GM12892 (cell line): ENCODE measurements around the gene ANK3.
"Not testable (repeated sequence)": the region's sequence is repeated elsewhere in the genome, so short reads cannot be mapped to it uniquely, and the experiment has no call there.

Source experiments
- DNase-seq: peaks from one replicate; pipeline ENCODE4 v3.0.0; 2011; ENCODE audit not compliant: insufficient read length
- FAIRE-seq: peaks from 2 replicates; lab custom pipeline; 2011; peaks lifted over from hg19 to GRCh38; lab: Jason Lieb, UNC
- POLR2A ChIP-seq: IDR thresholded peaks from 2 replicates; pipeline ENCODE4 v1.6.1; 2011; ENCODE audit warnings: low read depth, low read length, control low read depth
- POLR2AphosphoS5 ChIP-seq: IDR thresholded peaks from 2 replicates; pipeline ENCODE4 v1.6.1; 2011; ENCODE audit warnings: low read depth, low read length, control low read depth
- TAF1 ChIP-seq: IDR thresholded peaks from 2 replicates; pipeline ENCODE4 v1.6.1; 2011; ENCODE audit warnings: low read depth, mild to moderate bottlenecking, control low read depth, low read length, borderline replicate concordance

ANK3 gene

DNA sequence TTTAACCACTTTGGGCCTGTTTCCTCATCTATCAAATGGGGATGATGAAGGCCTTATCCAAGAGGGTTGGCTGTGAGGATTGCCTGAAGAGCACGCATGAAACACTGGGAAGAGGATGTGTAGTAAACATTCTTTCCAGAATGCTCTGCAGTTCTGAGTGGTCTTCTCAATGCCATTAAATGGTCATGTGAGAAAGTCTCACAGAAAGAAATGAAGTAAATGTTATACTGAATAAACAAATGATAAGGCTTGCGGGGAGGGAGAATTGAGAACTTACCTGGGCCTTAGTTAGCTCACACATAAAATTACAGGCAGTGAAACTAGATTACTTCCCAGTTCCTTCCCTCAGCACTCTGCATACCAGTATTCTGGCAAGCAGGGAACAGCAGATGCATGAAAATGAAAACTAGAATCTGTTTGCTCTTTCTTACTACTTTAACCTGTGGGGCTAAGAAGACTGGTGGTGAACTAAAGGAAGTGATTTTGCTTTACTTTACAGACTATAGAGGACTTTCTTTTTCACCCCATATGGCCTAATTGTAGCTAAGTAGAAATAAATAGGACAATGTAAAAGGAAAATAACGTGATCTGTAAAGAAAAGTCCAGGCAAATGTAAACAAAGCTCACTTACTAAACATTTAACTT is 348.1 kb downstream of the ANK3 start:
- DNase-seq (no peak), FAIRE-seq (no peak)
- TF ChIP-seq POLR2A (no peak), TAF1 (no peak), POLR2AphosphoS5 (no peak)

GRCh38 chr10:60040014-60040662 is 349.5 kb downstream of the ANK3 start:
- TF ChIP-seq POLR2AphosphoS5: no peak
- FAIRE-seq: no peak
- no peak for DNase-seq

GRCh38 chr10:60035984-60036383 is 353.7 kb downstream of the ANK3 start:
- no peak for FAIRE-seq
- no peak for DNase-seq
- TF ChIP-seq POLR2A (no peak), POLR2AphosphoS5 (no peak), TAF1 (no peak)

GRCh38 chr10:60035375-60035774 is 354.3 kb downstream of the ANK3 start:
- not testable (repeated sequence) for DNase-seq, FAIRE-seq

DNA sequence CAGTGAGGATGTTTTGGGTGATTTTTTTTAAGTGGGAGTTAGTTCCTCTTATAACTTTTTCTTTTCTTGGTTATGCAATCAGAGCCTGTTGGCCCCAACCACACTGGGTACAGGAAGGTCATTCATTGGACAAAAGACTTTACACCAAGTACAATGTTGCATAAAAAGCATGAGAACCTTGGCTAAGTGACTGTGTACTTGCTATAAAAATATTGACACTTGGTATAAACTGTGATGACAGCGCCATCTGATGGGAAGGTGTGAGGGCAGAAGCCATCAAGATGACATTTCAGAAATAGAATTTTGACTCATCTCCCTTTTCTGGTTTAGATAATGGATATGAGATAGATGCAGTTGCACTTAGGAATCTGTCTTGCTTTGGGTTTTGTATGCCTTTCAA is 357.0 kb downstream of the ANK3 start:
- DNase-seq (no peak), FAIRE-seq (peak; percentile 74)
- TF ChIP-seq TAF1 (no peak), POLR2A (no peak), POLR2AphosphoS5 (no peak)

- DNase-seq (no peak), FAIRE-seq (no peak)
- no peak for TF ChIP-seq TAF1
- no peak for TF ChIP-seq POLR2AphosphoS5
- TF ChIP-seq POLR2A: no peak
Observed at GRCh38 chr10:60031664-60032063, 358.0 kb downstream of the ANK3 start.

DNA sequence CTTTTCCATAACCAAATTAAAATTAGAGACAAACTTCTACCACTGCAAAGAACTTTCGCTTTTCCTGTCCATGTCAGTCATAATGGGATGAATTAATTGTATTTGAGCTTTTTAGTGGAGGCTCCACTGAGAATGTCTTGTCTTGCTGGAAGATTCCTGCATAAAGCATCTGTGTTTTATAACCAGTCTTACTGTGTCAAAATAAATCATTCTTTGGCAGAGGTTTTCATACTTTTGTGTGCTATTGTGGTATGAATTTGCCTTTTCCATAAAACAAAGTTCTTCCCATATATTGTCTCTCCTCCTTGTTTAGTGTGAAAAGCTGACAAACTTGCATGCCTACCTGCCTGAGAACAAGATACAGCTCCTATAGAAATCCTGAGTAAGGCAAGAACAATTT is 358.5 kb downstream of the ANK3 start:
- FAIRE-seq (no peak), DNase-seq (no peak)
- no peak for TF ChIP-seq POLR2AphosphoS5
- no peak for TF ChIP-seq POLR2A
- no peak for TF ChIP-seq TAF1

GRCh38 chr10:60029475-60029874 is 360.2 kb downstream of the ANK3 start:
- FAIRE-seq (no peak), DNase-seq (no peak)
- TF ChIP-seq POLR2AphosphoS5 (no peak), POLR2A (no peak), TAF1 (no peak)

DNA sequence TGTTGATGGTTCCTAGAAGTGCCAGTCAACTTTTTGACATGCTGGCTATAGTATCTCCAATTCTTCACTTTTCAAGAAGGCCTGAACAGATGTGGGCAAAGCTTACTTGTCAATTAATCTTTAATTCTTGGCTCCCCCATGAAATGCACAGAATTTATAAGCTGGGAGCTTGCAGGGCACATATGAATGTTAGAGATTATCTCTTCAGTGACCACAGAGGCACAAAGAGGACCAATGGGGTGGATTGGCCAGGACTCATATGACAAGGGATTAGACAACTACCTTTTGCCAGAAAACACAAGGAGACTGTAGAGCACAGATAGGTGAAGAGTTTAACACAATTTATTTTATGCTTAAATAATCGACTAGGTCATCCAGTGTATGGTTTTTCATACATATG is 361.6 kb downstream of the ANK3 start:
- no peak for FAIRE-seq
- no peak for TF ChIP-seq TAF1
- TF ChIP-seq POLR2AphosphoS5: no peak
- DNase-seq: no peak

DNA sequence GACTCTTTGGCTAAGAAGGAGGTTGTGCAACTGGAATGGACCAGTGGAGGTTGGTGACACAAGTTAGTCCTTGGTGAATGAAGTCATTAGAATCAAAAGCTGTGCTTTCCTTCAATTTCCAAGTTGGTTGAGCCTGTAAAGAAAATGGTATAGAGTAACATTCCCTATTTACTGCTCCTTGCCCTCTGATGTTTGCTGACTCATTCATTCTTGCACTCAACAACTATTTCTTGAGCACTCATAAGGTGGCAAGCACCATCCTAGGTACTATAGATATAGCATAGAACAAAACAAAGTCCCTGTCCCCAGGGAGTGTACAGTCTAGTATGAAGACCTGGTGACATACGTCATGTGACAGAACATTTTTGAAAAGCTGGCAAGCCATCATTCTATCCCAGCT is 364.4 kb downstream of the ANK3 start:
- TF ChIP-seq POLR2AphosphoS5: no peak
- no peak for TF ChIP-seq TAF1
- no peak for TF ChIP-seq POLR2A
- DNase-seq (no peak), FAIRE-seq (no peak)

- no peak for FAIRE-seq
- no peak for DNase-seq
- TF ChIP-seq TAF1: no peak
- TF ChIP-seq POLR2AphosphoS5: no peak
Observed at GRCh38 chr10:60024506-60024905, 365.2 kb downstream of the ANK3 start.

- FAIRE-seq (no peak), DNase-seq (no peak)
- TF ChIP-seq POLR2A: no peak
- TF ChIP-seq TAF1: no peak
Observed at GRCh38 chr10:60023155-60023877, 366.4 kb downstream of the ANK3 start.
